ENCODE measurements around the gene ELOB.

DNA sequence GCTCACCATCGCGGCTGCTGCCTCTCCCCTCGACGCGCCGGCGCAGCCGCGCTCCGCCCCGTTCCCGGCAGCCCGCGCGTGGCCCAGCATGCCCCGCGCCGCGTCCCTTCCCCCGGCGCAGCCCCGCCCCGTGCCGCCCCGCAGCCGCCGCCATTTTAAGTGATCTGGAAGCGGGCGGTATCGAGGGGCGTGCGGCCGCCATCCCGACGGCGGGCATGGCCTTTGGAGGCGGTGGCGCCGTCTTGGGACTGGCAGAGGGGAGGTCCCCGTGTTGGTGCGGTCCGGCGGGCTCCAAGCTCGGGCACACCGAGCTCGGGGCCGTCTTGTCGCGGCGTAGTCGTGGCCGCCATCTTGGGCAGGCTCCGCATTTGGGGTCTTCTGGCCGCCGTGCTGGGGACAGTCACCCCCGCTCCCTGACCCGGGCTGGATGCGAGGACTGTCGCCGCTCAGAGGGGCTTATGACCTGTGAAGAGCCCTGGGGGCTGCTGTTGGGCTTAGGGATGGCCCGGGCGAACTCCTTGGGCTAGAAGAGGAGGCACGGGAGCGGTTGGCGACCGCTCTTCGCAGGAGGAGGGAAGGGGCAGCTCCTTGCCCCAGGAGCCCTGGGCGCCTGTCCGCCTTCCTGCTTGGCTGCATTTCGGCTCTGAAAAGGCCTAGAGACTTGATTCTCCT, at the start of gene ELOB:
- TF ChIP-seq, protein P1, sequence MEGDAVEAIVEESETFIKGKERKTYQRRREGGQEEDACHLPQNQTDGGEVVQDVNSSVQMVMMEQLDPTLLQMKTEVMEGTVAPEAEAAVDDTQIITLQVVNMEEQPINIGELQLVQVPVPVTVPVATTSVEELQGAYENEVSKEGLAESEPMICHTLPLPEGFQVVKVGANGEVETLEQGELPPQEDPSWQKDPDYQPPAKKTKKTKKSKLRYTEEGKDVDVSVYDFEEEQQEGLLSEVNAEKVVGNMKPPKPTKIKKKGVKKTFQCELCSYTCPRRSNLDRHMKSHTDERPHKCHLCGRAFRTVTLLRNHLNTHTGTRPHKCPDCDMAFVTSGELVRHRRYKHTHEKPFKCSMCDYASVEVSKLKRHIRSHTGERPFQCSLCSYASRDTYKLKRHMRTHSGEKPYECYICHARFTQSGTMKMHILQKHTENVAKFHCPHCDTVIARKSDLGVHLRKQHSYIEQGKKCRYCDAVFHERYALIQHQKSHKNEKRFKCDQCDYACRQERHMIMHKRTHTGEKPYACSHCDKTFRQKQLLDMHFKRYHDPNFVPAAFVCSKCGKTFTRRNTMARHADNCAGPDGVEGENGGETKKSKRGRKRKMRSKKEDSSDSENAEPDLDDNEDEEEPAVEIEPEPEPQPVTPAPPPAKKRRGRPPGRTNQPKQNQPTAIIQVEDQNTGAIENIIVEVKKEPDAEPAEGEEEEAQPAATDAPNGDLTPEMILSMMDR (IDR thresholded peaks at IDR 0.05; ENCODE audit: borderline replicate concordance, extremely low read depth, low read length, poor library complexity, severe bottlenecking) = no peak
- no peak for TF ChIP-seq EZH2 (IDR thresholded peaks at IDR 0.05; ENCODE audit: borderline replicate concordance, low read depth, low read length, severe bottlenecking)

Measured in DND-41 (cell line).